Fibroblast of the conjunctiva (primary cell): ENCODE results near the gene MOGAT1.
A peak's percentile ranks its signal among the peaks of the same experiment; 100 is the strongest.
"Not testable (repeated sequence)": the region's sequence is repeated elsewhere in the genome, so short reads cannot be mapped to it uniquely, and the experiment has no call there.

Source experiments
- DNase-seq: peaks from one replicate; pipeline ENCODE4 v3.0.0-alpha.2; 2010; ENCODE audit warnings: low read depth

The MOGAT1 gene

GRCh38 chr2:222743251-222743812 lies 71.9 kb downstream of the MOGAT1 start:
- DNase-seq, result no peak

- DNase-seq, result no peak
Measured at GRCh38 chr2:222745836-222746559, 74.5 kb downstream of the MOGAT1 start.

GRCh38 chr2:222747526-222748160 lies 76.2 kb downstream of the MOGAT1 start:
- DNase-seq, result no peak

GRCh38 chr2:222750533-222750932 lies 79.1 kb downstream of the MOGAT1 start:
- DNase-seq, result no peak

GRCh38 chr2:222751238-222751637 lies 79.8 kb downstream of the MOGAT1 start:
- DNase-seq, result no peak

- DNase-seq, result no peak
Measured at GRCh38 chr2:222751821-222752719, 80.6 kb downstream of the MOGAT1 start.

- no peak for DNase-seq
Measured at GRCh38 chr2:222752746-222753145, 81.3 kb downstream of the MOGAT1 start.

GRCh38 chr2:222753251-222753824 lies 81.9 kb downstream of the MOGAT1 start:
- peak; percentile 58 for DNase-seq

- DNase-seq, result no peak
Measured at GRCh38 chr2:222754324-222754930, 83.0 kb downstream of the MOGAT1 start.

GRCh38 chr2:222755593-222755992 lies 84.1 kb downstream of the MOGAT1 start:
- DNase-seq, result not testable (repeated sequence)

- DNase-seq, result no peak
Measured at GRCh38 chr2:222756362-222756831, 84.9 kb downstream of the MOGAT1 start.

- DNase-seq, result no peak
Measured at GRCh38 chr2:222756951-222757650, 85.6 kb downstream of the MOGAT1 start.
